Fibroblast of pulmonary artery (primary cell): ENCODE results near the gene LGALS1.

Source experiments
- DNase-seq: peaks from one replicate; pipeline ENCODE4 v3.0.0-alpha.2; 2010; ENCODE audit warnings: low read depth
- H3K4me3 ChIP-seq: replicated peaks from 2 replicates; pipeline ENCODE4 v1.5.1; 2011; ENCODE audit warnings: low read depth, mild to moderate bottlenecking, control low read depth, low read length, moderate library complexity
- TF ChIP-seq, protein P1 (sequence below): IDR thresholded peaks from 2 replicates; pipeline ENCODE4 v1.5.1; 2011; ENCODE audit warnings: mild to moderate bottlenecking, control low read depth, low read length, inconsistent platforms; ENCODE audit errors: missing control alignments

LGALS1 gene

DNA sequence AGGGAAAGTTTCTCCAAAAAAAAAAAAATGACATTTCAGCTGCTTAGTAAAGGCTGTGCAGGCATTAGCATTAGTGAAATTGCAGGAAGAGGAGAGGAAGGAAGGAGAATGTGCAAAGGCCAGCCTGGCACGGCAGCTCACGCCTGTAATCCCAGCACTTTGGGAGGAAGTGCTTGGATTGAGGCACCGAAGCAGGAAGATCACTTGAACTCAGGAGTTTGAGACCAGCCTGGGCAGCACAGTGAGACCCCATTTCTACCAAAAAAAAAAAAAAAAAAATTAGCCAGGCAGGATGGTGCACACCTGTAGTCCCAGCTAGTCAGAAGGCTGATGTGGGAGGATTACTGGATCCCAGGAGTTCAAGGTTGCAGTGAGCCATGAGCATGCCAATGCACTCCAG is 29.2 kb downstream of the LGALS1 start:
- H3K4me3 ChIP-seq = no peak overlapping the region
- DNase-seq = no peak
- TF ChIP-seq, protein P1, sequence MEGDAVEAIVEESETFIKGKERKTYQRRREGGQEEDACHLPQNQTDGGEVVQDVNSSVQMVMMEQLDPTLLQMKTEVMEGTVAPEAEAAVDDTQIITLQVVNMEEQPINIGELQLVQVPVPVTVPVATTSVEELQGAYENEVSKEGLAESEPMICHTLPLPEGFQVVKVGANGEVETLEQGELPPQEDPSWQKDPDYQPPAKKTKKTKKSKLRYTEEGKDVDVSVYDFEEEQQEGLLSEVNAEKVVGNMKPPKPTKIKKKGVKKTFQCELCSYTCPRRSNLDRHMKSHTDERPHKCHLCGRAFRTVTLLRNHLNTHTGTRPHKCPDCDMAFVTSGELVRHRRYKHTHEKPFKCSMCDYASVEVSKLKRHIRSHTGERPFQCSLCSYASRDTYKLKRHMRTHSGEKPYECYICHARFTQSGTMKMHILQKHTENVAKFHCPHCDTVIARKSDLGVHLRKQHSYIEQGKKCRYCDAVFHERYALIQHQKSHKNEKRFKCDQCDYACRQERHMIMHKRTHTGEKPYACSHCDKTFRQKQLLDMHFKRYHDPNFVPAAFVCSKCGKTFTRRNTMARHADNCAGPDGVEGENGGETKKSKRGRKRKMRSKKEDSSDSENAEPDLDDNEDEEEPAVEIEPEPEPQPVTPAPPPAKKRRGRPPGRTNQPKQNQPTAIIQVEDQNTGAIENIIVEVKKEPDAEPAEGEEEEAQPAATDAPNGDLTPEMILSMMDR = no peak

DNA sequence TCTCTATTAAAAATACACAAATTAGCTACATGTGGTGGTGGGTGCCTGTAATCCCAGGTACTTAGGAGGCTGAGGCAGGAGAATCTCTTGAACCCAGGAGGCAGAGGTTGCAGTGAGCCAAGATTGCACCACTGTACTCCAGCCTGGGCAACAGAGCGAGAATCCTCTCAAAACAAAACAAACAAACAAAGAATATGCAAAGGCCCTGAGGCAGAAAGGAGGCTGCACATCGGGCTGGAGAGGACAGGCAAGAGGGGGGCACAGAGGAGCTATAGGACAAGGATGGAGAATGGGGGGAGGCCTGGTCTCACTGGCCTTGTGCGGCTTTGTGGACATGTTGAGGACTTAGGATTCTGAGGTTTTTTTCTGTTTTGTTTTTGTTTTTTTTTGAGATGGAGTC is 29.8 kb downstream of the LGALS1 start:
- TF ChIP-seq, protein P1 = no peak
- DNase-seq = no peak
- H3K4me3 ChIP-seq = no peak overlapping the region

DNA sequence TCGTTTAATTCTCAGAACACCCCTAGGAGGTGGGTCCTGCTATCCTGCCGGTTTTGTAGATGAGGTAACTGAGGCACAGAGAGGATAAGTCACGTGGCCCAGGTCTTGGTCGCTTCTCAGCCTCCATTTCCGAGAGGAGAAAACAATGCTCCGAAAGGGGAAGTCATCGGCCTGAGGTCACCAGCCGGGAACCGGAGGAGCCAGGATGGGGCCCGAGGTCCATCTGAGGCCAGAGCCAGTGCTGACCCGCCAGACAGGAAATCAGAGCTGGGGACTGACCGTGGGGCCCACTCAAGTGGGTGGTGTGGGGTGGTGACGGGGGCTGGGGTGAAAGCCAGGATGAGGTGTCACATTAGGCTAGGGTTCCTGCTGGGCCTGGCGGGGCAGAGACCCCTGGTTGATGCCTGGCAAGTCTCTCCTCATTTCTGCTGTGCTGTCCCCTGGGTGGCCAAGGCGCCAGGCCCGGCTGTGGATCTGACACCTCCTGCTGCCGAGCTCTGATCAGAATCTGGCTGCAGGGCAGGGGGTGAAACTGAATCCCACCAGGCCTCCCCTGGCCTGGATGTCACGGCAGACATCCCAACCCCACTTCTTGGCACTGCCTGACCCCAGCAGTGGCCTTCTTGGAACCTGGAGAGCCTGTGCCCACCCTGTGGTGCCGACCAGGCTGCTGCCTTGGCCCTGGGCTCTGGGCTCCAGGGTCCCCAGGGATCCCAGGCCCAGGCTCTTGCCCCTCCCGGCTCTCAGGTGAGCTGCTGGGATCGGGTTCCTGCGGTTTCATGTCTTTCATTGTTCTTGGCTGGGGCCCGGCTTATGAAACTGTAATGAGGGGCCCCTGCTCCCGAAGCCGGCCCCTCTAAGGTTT is 33.4 kb downstream of the LGALS1 start:
- no peak overlapping the region for H3K4me3 ChIP-seq
- TF ChIP-seq, protein P1 = no peak
- DNase-seq = no peak

DNA sequence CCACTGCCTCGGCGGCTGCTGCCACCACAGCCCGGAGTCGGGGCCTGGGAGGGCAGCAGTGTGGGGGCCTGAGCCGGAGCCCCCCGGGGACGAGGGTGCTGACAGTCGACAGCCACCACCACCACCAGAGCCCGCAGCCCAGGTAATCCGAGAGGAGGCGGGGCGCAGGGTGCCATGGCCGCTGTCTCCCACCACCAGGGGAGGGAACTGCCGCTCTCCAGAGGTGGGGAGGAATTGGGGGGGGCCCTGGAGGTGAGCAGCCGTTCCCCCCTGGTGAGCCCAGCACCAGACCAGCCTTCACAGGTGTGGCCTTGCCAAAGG is 34.0 kb downstream of the LGALS1 start:
- no peak overlapping the region for H3K4me3 ChIP-seq
- DNase-seq = no peak
- TF ChIP-seq, protein P1 = no peak

DNA sequence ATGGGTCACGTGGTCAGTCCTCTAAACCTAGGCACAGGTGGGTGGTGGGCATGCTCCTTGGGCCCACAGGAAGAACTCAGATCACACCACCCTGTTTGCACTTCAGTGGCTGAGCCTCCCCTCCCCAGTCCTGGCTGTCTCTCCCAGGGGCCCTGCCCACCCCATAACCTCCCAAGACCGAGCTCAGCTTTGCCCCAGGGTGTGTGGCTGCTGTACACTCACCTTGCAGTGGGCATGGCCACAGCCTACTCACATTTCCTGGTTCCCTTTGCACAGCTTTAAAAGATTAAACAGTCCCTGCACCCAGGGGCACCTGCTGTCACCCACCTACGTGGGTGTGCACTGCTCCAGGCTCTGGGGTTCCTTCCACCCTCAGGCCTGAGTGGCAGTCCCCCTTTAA is 35.2 kb downstream of the LGALS1 start:
- H3K4me3 ChIP-seq = no peak overlapping the region
- DNase-seq = no peak
- TF ChIP-seq, protein P1 = no peak

DNA sequence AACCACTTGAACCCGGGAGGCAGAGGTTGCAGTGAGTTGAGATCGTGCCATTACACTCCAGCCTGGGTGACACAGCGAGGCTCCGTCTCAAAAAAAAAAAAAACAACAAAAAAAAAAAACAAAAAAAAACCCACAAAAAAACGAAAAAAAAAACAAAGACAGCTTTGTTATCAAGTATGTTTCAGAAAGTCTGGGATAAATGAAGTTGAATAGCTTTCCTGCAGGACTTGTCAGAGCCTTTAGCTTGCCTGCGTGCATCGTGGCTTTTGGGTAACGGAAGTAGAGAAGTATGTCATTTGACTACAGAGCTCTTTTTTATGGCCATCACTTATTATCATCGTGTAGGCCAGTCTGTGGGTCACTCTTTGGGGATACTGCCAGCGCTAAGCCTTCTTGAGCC is 36.1 kb downstream of the LGALS1 start:
- no peak for DNase-seq
- TF ChIP-seq, protein P1 = no peak
- no peak overlapping the region for H3K4me3 ChIP-seq

DNA sequence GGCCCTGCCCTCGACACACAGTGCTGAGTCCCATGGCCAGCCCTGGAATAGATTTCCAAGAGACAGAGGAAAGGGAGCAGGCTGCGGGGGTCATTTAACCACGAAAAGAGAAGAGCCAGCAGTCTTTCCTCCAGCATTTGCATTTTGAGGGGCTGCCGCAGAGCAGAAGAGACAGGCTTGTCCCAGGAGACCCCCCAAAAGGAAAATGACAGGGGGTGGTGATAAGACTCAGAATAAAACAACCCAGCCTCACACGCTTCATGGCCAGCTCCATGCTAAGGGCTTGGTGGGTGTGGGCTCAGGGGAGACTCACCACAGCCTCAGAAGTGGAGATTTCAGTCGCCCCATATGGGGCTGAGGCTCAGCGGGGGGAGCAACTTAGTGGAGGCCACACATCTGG is 38.3 kb downstream of the LGALS1 start:
- DNase-seq = no peak
- no peak overlapping the region for H3K4me3 ChIP-seq
- TF ChIP-seq, protein P1 = no peak
